ENCODE results near the gene NELL1. TPM values are rescaled to one million over a fixed set of nuclear protein-coding genes. Genes with fewer than 3 reads are reported as not detected.

The NELL1 gene
- total and polyA plus RNA-seq, 2 donors (not counting 3 experiments of a cell fraction or from before 2014, with no cell fraction given): not detected

DNA sequence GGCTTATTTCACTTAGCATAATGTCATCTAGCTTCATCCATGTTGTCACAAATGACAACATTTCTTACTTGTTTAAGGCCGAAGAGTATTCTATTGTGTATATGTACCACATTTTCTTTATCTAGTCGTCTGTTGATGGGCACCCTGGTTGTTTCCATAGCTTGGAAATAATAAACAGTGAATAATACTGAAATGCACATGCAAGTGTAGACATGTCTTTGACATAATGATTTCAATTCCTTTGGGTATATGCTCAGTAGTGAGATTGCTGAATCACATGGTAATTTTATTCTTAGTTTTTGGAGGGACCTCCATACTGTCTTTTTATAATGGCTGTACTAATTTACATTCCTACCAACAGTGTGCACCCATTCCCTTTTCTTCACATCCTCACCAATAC, 508.0 kb downstream of the NELL1 start:
- dilution Hi-C loops (cut with MboI; ENCODE audit: extremely low pct_ligation_motif_present, low sequenced_read_pairs): no loop called here
- no peak for FAIRE-seq
- no peaks in the 10 kb centered on the region for H3K79me2 ChIP-seq (ENCODE audit: control insufficient read depth, insufficient read depth, low read length)
- no peaks in the 10 kb centered on the region for H3K27me3 ChIP-seq (ENCODE audit: control insufficient read depth in 2 of 2, insufficient read depth in 2 of 2, low read length in 2 of 2)
- H2AFZ ChIP-seq (ENCODE audit: low read depth, low read length): no peak overlapping the region
- no peaks in the 10 kb centered on the region for H3K9me1 ChIP-seq (replicated peaks; ENCODE audit: control insufficient read depth, extremely low read depth, insufficient read depth, low read length)
- POLR2A ChIA-PET: no interaction called here
- H3K4me3 ChIP-seq (replicated peaks in 1 of 3; ENCODE audit: insufficient read depth in 1 of 3, low read depth in 1 of 3, low read length in 3 of 3): no peak overlapping the region
- no TSS peak for BruUV-seq (replicated peaks)
- no peaks in the 10 kb centered on the region for H3K4me1 ChIP-seq (ENCODE audit: control insufficient read depth, extremely low read depth, insufficient read depth, low read length)
- H3K36me3 ChIP-seq (ENCODE audit: control insufficient read depth in 2 of 2, extremely low read depth in 1 of 2, insufficient read depth in 2 of 2, low read length in 2 of 2): no peaks in the 10 kb centered on the region
- peaks cover 2% of the 10 kb centered on the region for H3K9me3 ChIP-seq (replicated peaks; ENCODE audit: control insufficient read depth, insufficient read depth, low read length)
- H3K4me2 ChIP-seq (ENCODE audit: insufficient read depth, low read length): no peak overlapping the region
- H3K27ac ChIP-seq (ENCODE audit: insufficient read depth, low read depth, low read length): no peak overlapping the region
- H4K20me1 ChIP-seq (replicated peaks; ENCODE audit: control insufficient read depth, extremely low read depth, insufficient read depth, low read length): no peaks in the 10 kb centered on the region
- H3K9ac ChIP-seq (replicated peaks; ENCODE audit: extremely low read depth, insufficient read depth, low read length): no peak overlapping the region
- TF ChIP-seq, protein P1, sequence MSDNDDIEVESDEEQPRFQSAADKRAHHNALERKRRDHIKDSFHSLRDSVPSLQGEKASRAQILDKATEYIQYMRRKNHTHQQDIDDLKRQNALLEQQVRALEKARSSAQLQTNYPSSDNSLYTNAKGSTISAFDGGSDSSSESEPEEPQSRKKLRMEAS (IDR thresholded peaks at IDR 0.05; ENCODE audit: insufficient read depth, insufficient read length): no peak
- intact Hi-C loops (cut with micrococcal nuclease): no loop called here
- no peak for DNase-seq (ENCODE audit: low read depth, low spot score)
- CTCF ChIA-PET: no interaction called here

DNA sequence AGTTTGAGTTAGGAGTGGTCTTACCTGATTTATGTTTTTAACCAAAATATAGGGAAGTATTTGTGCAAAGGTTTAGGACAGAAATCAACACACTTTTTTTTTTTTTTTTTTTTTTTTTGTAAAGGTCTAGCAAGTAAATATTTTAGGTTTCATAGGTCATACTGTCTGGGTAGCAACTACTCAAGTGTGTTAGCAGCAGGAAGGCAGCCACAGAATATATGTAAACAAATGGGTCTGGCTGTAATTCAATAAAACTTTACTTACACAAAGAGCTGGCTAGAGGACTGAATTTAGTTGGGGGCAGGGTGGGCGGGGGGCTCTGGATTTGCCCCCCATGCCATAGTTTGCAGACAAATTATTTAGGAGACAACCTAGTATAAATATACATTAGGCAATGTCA, 510.4 kb downstream of the NELL1 start:
- no peaks in the 10 kb centered on the region for H3K36me3 ChIP-seq (ENCODE audit: control insufficient read depth in 2 of 2, extremely low read depth in 1 of 2, insufficient read depth in 2 of 2, low read length in 2 of 2)
- ChIA-PET CTCF (no interaction called here), POLR2A (no interaction called here)
- H3K4me1 ChIP-seq (ENCODE audit: control insufficient read depth, extremely low read depth, insufficient read depth, low read length): no peaks in the 10 kb centered on the region
- no peaks in the 10 kb centered on the region for H4K20me1 ChIP-seq (replicated peaks; ENCODE audit: control insufficient read depth, extremely low read depth, insufficient read depth, low read length)
- intact Hi-C loops (cut with micrococcal nuclease) (no loop called here), dilution Hi-C loops (cut with MboI; ENCODE audit: extremely low pct_ligation_motif_present, low sequenced_read_pairs) (no loop called here)
- no peaks in the 10 kb centered on the region for H3K27me3 ChIP-seq (ENCODE audit: control insufficient read depth in 2 of 2, insufficient read depth in 2 of 2, low read length in 2 of 2)
- no peak for TF ChIP-seq POLR2A (IDR thresholded peaks at IDR 0.05; ENCODE audit: low read depth, low read length)
- H3K4me3 ChIP-seq (replicated peaks in 1 of 3; ENCODE audit: insufficient read depth in 1 of 3, low read depth in 1 of 3, low read length in 3 of 3): no peak overlapping the region
- DNase-seq (ENCODE audit: low read depth, low spot score) (no peak), FAIRE-seq (no peak)
- no peak overlapping the region for H3K4me2 ChIP-seq (ENCODE audit: insufficient read depth, low read length)
- H3K9ac ChIP-seq (replicated peaks; ENCODE audit: extremely low read depth, insufficient read depth, low read length): no peak overlapping the region
- peaks cover 2% of the 10 kb centered on the region for H3K9me3 ChIP-seq (replicated peaks; ENCODE audit: control insufficient read depth, insufficient read depth, low read length)
- no peak overlapping the region for H2AFZ ChIP-seq (ENCODE audit: low read depth, low read length)
- no TSS peak for BruUV-seq (replicated peaks)
- H3K79me2 ChIP-seq (ENCODE audit: control insufficient read depth, insufficient read depth, low read length): no peaks in the 10 kb centered on the region
- no peak overlapping the region for H3K27ac ChIP-seq (ENCODE audit: insufficient read depth, low read depth, low read length)
- H3K9me1 ChIP-seq (replicated peaks; ENCODE audit: control insufficient read depth, extremely low read depth, insufficient read depth, low read length): no peaks in the 10 kb centered on the region

Data from endothelial cell of umbilical vein (primary cell).